ENCODE results near the gene CENATAC.
"Not testable (repeated sequence)": the region's sequence is repeated elsewhere in the genome, so short reads cannot be mapped to it uniquely, and the experiment has no call there.

CENATAC gene

GRCh38 chr11:118998388-118998717 lies 415 bp downstream of the CENATAC start:
- DNase-seq, result no peak

GRCh38 chr11:118998822-118999221 lies 884 bp downstream of the CENATAC start:
- DNase-seq, result no peak

- DNase-seq, result no peak
These were observed 3.0 kb downstream of the CENATAC start for GRCh38 chr11:119000906-119001305.

GRCh38 chr11:119006656-119007055 lies 8.7 kb downstream of the CENATAC start:
- DNase-seq, result no peak

GRCh38 chr11:119011476-119012053 lies 13.6 kb downstream of the CENATAC start:
- DNase-seq, result no peak

- DNase-seq, result no peak
These were observed 14.8 kb downstream of the CENATAC start for GRCh38 chr11:119012629-119013170.

- DNase-seq, result no peak
These were observed 16.4 kb downstream of the CENATAC start for GRCh38 chr11:119014209-119014924.

- DNase-seq, result no peak
These were observed 17.2 kb downstream of the CENATAC start for GRCh38 chr11:119015054-119015611.

GRCh38 chr11:119016216-119017009 lies 18.5 kb downstream of the CENATAC start:
- DNase-seq, result no peak

- not testable (repeated sequence) for DNase-seq
These were observed 19.4 kb downstream of the CENATAC start for GRCh38 chr11:119017377-119017776.

- peak; percentile 90 for DNase-seq
These were observed 20.4 kb downstream of the CENATAC start, which contains the start of the genes RPS25 and TRAPPC4 for GRCh38 chr11:119018074-119018938. RPS25 (minus strand) TSS chr11:119018343; CDS start chr11:119018284, 59 bp downstream. TRAPPC4 (plus strand) TSS chr11:119018766; CDS start chr11:119018796, 30 bp downstream.

- no peak for DNase-seq
These were observed 22.1 kb downstream of the CENATAC start for GRCh38 chr11:119019996-119020395.

GRCh38 chr11:119021631-119022030 lies 23.7 kb downstream of the CENATAC start:
- no peak for DNase-seq

GRCh38 chr11:119023741-119024140 lies 25.8 kb downstream of the CENATAC start:
- no peak for DNase-seq

GRCh38 chr11:119024430-119025098 lies 26.6 kb downstream of the CENATAC start:
- no peak for DNase-seq

- DNase-seq, result no peak
These were observed 27.1 kb downstream of the CENATAC start for GRCh38 chr11:119025099-119025473.

- DNase-seq, result no peak
These were observed 27.6 kb downstream of the CENATAC start for GRCh38 chr11:119025541-119025940.

GRCh38 chr11:119025978-119026766 lies 28.2 kb downstream of the CENATAC start:
- no peak for DNase-seq

- DNase-seq, result no peak
These were observed 29.0 kb downstream of the CENATAC start for GRCh38 chr11:119026970-119027369.

GRCh38 chr11:119027561-119028345 lies 29.8 kb downstream of the CENATAC start:
- DNase-seq, result no peak

All from DMS 273 treated with DMSO at 0.1 percent for 48 hours (cell line).